HL-60 (cell line): ENCODE data around the gene TUBG2.
"Not testable (repeated sequence)": the region's sequence is repeated elsewhere in the genome, so short reads cannot be mapped to it uniquely, and the experiment has no call there.

ENCODE experiments used
- DNase-seq, 2 experiments: peaks; one replicate each; pipeline ENCODE4 v3.0.0-alpha.2; 2010 to 2020; ENCODE audit warnings: low read depth in 1 of 2, low spot score in 1 of 2
- H3K27ac ChIP-seq: fragments of 250-450 bp; sonication (Bioruptor Pico); replicated peaks from 2 replicates; pipeline ENCODE4 v1.5.1; 2020; ENCODE audit warnings: mild to moderate bottlenecking, moderate library complexity
- H3K27me3 ChIP-seq: fragments of 250-450 bp; sonication (Bioruptor Pico); 2 replicates; pipeline ENCODE4 v1.5.1; 2021; ENCODE audit warnings: mild to moderate bottlenecking, moderate library complexity; ENCODE audit not compliant: insufficient read depth, poor library complexity, severe bottlenecking
- H3K4me3 ChIP-seq: replicated peaks from 2 replicates; pipeline ENCODE4 v1.5.1; 2011; ENCODE audit warnings: mild to moderate bottlenecking, control low read depth, low read length; ENCODE audit not compliant: insufficient read depth
- CTCF ChIP-seq: IDR thresholded peaks from one replicate; pipeline ENCODE4 v1.5.1; 2011; ENCODE audit warnings: low read length, control low read depth, inconsistent platforms; ENCODE audit not compliant: insufficient read depth
- GABPA ChIP-seq: IDR thresholded peaks from 2 replicates; pipeline ENCODE4 v1.6.1; 2012; ENCODE audit warnings: low read depth
- POLR2AphosphoS5 ChIP-seq: IDR thresholded peaks from 2 replicates; pipeline ENCODE4 v1.6.1; 2012; ENCODE audit warnings: low read depth
- REST ChIP-seq: IDR thresholded peaks from 2 replicates; pipeline ENCODE4 v1.6.1; 2012; ENCODE audit warnings: low read depth; ENCODE audit not compliant: insufficient replicate concordance
- SPI1 ChIP-seq: IDR thresholded peaks from 2 replicates; pipeline ENCODE4 v1.6.1; 2012; ENCODE audit warnings: low read depth, mild to moderate bottlenecking, borderline replicate concordance

The TUBG2 gene

GRCh38 chr17:42617956-42618431 is 41.1 kb upstream of the TUBG2 start:
- DNase-seq = no peak
- Histone ChIP-seq H3K27me3 (no peaks in the 10 kb centered on the region), H3K27ac (no peak overlapping the region), H3K4me3 (no peak overlapping the region)
- TF ChIP-seq GABPA (no peak), SPI1 (no peak), REST (no peak), CTCF (no peak), POLR2AphosphoS5 (no peak)

GRCh38 chr17:42618442-42619150 is 40.5 kb upstream of the TUBG2 start:
- H3K27me3 ChIP-seq = no peaks in the 10 kb centered on the region
- TF ChIP-seq SPI1 (no peak), REST (no peak)
- DNase-seq = no peak
- no peak overlapping the region for H3K27ac ChIP-seq
- no peak overlapping the region for H3K4me3 ChIP-seq

GRCh38 chr17:42621987-42622386 is 37.1 kb upstream of the TUBG2 start:
- DNase-seq, H3K4me3 ChIP-seq, H3K27me3 ChIP-seq, H3K27ac ChIP-seq: not testable (repeated sequence)

GRCh38 chr17:42623271-42623670 is 35.8 kb upstream of the TUBG2 start:
- DNase-seq = no peak
- TF ChIP-seq CTCF = no peak
- no peak for TF ChIP-seq POLR2AphosphoS5
- no peak for TF ChIP-seq REST
- no peak for TF ChIP-seq SPI1
- TF ChIP-seq GABPA = no peak

More at GRCh38 chr17:42623271-42623670, 35.8 kb upstream of the TUBG2 start:
- H3K27ac ChIP-seq = no peak overlapping the region
- no peak overlapping the region for H3K4me3 ChIP-seq
- H3K27me3 ChIP-seq = no peaks in the 10 kb centered on the region
